ENCODE measurements around the gene PRKN.

GRCh38 chr6:161894436-161894835 is 833.1 kb downstream of the PRKN start:
- TF ChIP-seq, protein P1, sequence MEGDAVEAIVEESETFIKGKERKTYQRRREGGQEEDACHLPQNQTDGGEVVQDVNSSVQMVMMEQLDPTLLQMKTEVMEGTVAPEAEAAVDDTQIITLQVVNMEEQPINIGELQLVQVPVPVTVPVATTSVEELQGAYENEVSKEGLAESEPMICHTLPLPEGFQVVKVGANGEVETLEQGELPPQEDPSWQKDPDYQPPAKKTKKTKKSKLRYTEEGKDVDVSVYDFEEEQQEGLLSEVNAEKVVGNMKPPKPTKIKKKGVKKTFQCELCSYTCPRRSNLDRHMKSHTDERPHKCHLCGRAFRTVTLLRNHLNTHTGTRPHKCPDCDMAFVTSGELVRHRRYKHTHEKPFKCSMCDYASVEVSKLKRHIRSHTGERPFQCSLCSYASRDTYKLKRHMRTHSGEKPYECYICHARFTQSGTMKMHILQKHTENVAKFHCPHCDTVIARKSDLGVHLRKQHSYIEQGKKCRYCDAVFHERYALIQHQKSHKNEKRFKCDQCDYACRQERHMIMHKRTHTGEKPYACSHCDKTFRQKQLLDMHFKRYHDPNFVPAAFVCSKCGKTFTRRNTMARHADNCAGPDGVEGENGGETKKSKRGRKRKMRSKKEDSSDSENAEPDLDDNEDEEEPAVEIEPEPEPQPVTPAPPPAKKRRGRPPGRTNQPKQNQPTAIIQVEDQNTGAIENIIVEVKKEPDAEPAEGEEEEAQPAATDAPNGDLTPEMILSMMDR (conservative IDR thresholded peaks at IDR 0.05 in 1 of 2, IDR thresholded peaks at IDR 0.05 in 1 of 2; ENCODE audit: low read depth in 1 of 2, low read length in 2 of 2) = no peak
- TF ChIP-seq EZH2 (IDR thresholded peaks at IDR 0.05; ENCODE audit: low read length, missing control alignments) = no peak

Data from fibroblast of lung (primary cell).